Ishikawa (cell line): Measurements from ENCODE around the gene KCNQ4.

Experiments
- CREB1 ChIP-seq: IDR thresholded peaks from 2 replicates; pipeline ENCODE4 v1.6.1; 2012; ENCODE audit warnings: low read depth
- EGR1 ChIP-seq: IDR thresholded peaks from 2 replicates; pipeline ENCODE4 v1.6.1; 2012
- EP300 ChIP-seq: IDR thresholded peaks from 2 replicates; pipeline ENCODE4 v1.6.1; 2012; ENCODE audit warnings: borderline replicate concordance
- NFIC ChIP-seq: IDR thresholded peaks from 2 replicates; pipeline ENCODE4 v1.6.1; 2012
- RAD21 ChIP-seq: IDR thresholded peaks from 2 replicates; pipeline ENCODE4 v1.6.1; 2012; ENCODE audit warnings: low read depth
- TAF1 ChIP-seq: IDR thresholded peaks from 2 replicates; pipeline ENCODE4 v1.6.1; 2012; ENCODE audit warnings: low read depth, mild to moderate bottlenecking
- TCF12 ChIP-seq: IDR thresholded peaks from 2 replicates; pipeline ENCODE4 v1.6.1; 2012; ENCODE audit warnings: low read depth
- TEAD4 ChIP-seq: IDR thresholded peaks from 2 replicates; pipeline ENCODE4 v1.6.1; 2012
- YY1 ChIP-seq: IDR thresholded peaks from 2 replicates; pipeline ENCODE4 v1.6.1; 2012; ENCODE audit warnings: low read depth
- TF ChIP-seq, protein P1 (sequence below): IDR thresholded peaks from 2 replicates; pipeline ENCODE4 v1.6.1; 2012
- TF ChIP-seq, protein P2 (sequence below): IDR thresholded peaks from 2 replicates; pipeline ENCODE4 v1.6.1; 2012
- TF ChIP-seq, protein P3 (sequence below): IDR thresholded peaks from 2 replicates; pipeline ENCODE4 v1.6.1; 2012; ENCODE audit warnings: low read depth, mild to moderate bottlenecking

DNA sequence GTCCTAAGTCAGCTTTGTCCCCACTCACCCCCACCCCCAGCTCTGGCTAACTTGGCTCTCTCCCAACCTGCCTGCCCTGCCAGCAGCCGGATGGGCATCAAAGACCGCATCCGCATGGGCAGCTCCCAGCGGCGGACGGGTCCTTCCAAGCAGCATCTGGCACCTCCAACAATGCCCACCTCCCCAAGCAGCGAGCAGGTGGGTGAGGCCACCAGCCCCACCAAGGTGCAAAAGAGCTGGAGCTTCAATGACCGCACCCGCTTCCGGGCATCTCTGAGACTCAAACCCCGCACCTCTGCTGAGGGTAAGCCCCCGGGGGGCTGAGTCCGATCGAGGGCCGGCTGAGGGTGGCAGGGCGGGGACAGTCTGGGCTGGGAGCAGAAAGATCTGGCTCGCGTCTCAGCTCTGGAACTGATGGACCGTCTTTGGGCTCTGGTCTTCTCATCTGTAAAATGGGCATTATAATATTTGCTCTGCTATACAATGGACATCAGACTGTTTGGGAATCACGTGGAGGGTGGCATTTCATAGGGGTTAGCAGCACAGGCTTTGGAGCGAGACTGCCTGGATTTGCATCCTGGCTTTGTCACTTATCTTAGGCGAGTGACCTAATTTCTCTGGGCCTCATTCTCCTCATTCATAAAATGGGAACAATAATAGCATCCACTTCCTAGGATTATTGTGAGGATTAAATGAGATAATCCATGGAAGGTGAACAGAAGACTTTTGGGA is 47.6 kb downstream of the KCNQ4 start:
- TF ChIP-seq RAD21 (no peak), EP300 (no peak), YY1 (no peak), TAF1 (no peak), EGR1 (no peak), NFIC (no peak), TCF12 (no peak), CREB1 (no peak), TEAD4 (no peak)
- TF ChIP-seq, protein P1, sequence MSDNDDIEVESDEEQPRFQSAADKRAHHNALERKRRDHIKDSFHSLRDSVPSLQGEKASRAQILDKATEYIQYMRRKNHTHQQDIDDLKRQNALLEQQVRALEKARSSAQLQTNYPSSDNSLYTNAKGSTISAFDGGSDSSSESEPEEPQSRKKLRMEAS = no peak
- TF ChIP-seq, protein P2, sequence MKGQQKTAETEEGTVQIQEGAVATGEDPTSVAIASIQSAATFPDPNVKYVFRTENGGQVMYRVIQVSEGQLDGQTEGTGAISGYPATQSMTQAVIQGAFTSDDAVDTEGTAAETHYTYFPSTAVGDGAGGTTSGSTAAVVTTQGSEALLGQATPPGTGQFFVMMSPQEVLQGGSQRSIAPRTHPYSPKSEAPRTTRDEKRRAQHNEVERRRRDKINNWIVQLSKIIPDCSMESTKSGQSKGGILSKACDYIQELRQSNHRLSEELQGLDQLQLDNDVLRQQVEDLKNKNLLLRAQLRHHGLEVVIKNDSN = no peak
- TF ChIP-seq, protein P3, sequence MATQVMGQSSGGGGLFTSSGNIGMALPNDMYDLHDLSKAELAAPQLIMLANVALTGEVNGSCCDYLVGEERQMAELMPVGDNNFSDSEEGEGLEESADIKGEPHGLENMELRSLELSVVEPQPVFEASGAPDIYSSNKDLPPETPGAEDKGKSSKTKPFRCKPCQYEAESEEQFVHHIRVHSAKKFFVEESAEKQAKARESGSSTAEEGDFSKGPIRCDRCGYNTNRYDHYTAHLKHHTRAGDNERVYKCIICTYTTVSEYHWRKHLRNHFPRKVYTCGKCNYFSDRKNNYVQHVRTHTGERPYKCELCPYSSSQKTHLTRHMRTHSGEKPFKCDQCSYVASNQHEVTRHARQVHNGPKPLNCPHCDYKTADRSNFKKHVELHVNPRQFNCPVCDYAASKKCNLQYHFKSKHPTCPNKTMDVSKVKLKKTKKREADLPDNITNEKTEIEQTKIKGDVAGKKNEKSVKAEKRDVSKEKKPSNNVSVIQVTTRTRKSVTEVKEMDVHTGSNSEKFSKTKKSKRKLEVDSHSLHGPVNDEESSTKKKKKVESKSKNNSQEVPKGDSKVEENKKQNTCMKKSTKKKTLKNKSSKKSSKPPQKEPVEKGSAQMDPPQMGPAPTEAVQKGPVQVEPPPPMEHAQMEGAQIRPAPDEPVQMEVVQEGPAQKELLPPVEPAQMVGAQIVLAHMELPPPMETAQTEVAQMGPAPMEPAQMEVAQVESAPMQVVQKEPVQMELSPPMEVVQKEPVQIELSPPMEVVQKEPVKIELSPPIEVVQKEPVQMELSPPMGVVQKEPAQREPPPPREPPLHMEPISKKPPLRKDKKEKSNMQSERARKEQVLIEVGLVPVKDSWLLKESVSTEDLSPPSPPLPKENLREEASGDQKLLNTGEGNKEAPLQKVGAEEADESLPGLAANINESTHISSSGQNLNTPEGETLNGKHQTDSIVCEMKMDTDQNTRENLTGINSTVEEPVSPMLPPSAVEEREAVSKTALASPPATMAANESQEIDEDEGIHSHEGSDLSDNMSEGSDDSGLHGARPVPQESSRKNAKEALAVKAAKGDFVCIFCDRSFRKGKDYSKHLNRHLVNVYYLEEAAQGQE = no peak
